HCT116 (cell line): Measurements from ENCODE around the gene GMEB2. TPM values are rescaled to one million over a fixed set of nuclear protein-coding genes. Genes with fewer than 3 reads are reported as not detected.

ENCODE experiments used
- ATAC-seq: fragments of 200-7000 bp; cut with Tn5 transposase; 2 replicates; pipeline ENCODE4 v1.9.1; 2020; ENCODE audit warnings: mild to moderate bottlenecking, moderate library complexity
- BruUV-seq: library from RNA; stranded (reverse); fragments of 400-500 nt; replicated peaks from 2 replicates; lab custom pipeline; 2021; lab: Mats Ljungman, UMichigan
- CTCF ChIA-PET: fragments of 300-600 bp; sonication (Branson Sonifier 250); formaldehyde crosslinking; loops from one replicate; lab custom pipeline; 2021; ENCODE audit warnings: antibody characterized with exemption; lab: Charles Lee
- POLR2A ChIA-PET: fragments of 300-600, 350-600 bp; sonication (Branson Sonifier 250); formaldehyde crosslinking; loops from one replicate; lab custom pipeline; 2021; ENCODE audit warnings: antibody characterized with exemption; lab: Charles Lee
- RAD21 ChIA-PET, 2 experiments: fragments of 300-600 bp; sonication (Branson Sonifier 250); formaldehyde crosslinking; loops; one replicate each; lab custom pipeline; 2023; ENCODE audit warnings: low total read pairs in 2 of 2; ENCODE audit not compliant: uncharacterized antibody in 2 of 2, unreplicated experiment in 2 of 2, low non-redundant PET in 1 of 2; lab: Charles Lee
- DNase-seq: peaks from one replicate; pipeline ENCODE4 v3.0.0-alpha.2; 2010; ENCODE audit warnings: low read depth, low spot score
- H2AFZ ChIP-seq: fragments of 200-600 bp; shearing (Covaris generic), sonication (generic); 2 replicates; pipeline ENCODE4 v1.6.1; 2017; ENCODE audit warnings: low read depth, mixed run types, mixed read lengths, antibody characterized with exemption, low read length; ENCODE audit not compliant: poor library complexity, severe bottlenecking
- H3K27ac ChIP-seq: 2 replicates; pipeline ENCODE4 v1.5.1; 2012; ENCODE audit warnings: low read depth, low read length
- H3K27me3 ChIP-seq: fragments of 200-600 bp; sonication (generic); 2 replicates; pipeline ENCODE4 v1.6.1; 2016; ENCODE audit warnings: mixed run types, low read length, mixed read lengths; ENCODE audit not compliant: insufficient read depth
- H3K36me3 ChIP-seq, 2 experiments: fragments of 200-500 bp in 1 of 2; fragments of 200-600 bp in 1 of 2; sonication (Bioruptor generic) in 1 of 2; sonication (generic) in 1 of 2; 2 replicates each; pipeline versions ENCODE4 v1.5.1 to v1.6.1; 2014 to 2016; ENCODE audit warnings: low read length in 2 of 2, inconsistent platforms in 1 of 2, mixed read lengths in 1 of 2, mixed run types in 1 of 2; ENCODE audit not compliant: insufficient read depth in 2 of 2, control insufficient read depth in 1 of 2
- H3K4me1 ChIP-seq, 2 experiments: fragments of 200-600 bp in 1 of 2; sonication (generic) in 1 of 2; 2 replicates each; pipeline versions ENCODE4 v1.5.1 to v1.6.1; 2012 to 2017; ENCODE audit warnings: low read length in 2 of 2, inconsistent platforms in 1 of 2, mild to moderate bottlenecking in 1 of 2, mixed read lengths in 1 of 2, mixed run types in 1 of 2, moderate library complexity in 1 of 2; ENCODE audit not compliant: insufficient read depth in 2 of 2, control insufficient read depth in 1 of 2
- H3K4me2 ChIP-seq: fragments of 200-600 bp; sonication (generic); 2 replicates; pipeline ENCODE4 v1.6.1; 2017; ENCODE audit warnings: mixed run types, low read length, mixed read lengths
- H3K4me3 ChIP-seq, 2 experiments: fragments of 200-600 bp in 1 of 2; sonication (generic) in 1 of 2; replicated peaks in 1 of 2; 2 replicates each; pipeline ENCODE4 v1.5.1; 2011 to 2016; ENCODE audit warnings: low read length in 2 of 2, control low read depth in 1 of 2, low read depth in 1 of 2, mild to moderate bottlenecking in 1 of 2, mixed read lengths in 1 of 2, mixed run types in 1 of 2
- H3K79me2 ChIP-seq: fragments of 200-600 bp; sonication (generic); 2 replicates; pipeline ENCODE4 v1.6.1; 2017; ENCODE audit warnings: mild to moderate bottlenecking, mixed run types, low read length, moderate library complexity, mixed read lengths; ENCODE audit not compliant: insufficient read depth
- H3K9ac ChIP-seq: fragments of 200-600 bp; sonication (generic); 2 replicates; pipeline ENCODE4 v1.6.1; 2016; ENCODE audit warnings: low read length, mixed read lengths
- H3K9me2 ChIP-seq: fragments of 200-600 bp; sonication (generic), shearing (Covaris generic); 2 replicates; pipeline ENCODE4 v1.6.1; 2017; ENCODE audit warnings: mixed run types, mild to moderate bottlenecking, moderate library complexity; ENCODE audit not compliant: insufficient read depth
- H3K9me3 ChIP-seq, 2 experiments: fragments of 200-500 bp in 1 of 2; fragments of 200-600 bp in 1 of 2; sonication (Bioruptor generic) in 1 of 2; sonication (generic) in 1 of 2; 2 replicates each; pipeline ENCODE4 v1.6.1; 2014 to 2017; ENCODE audit warnings: low read length in 2 of 2, mixed read lengths in 2 of 2, inconsistent platforms in 1 of 2, low read depth in 1 of 2, mild to moderate bottlenecking in 1 of 2, mixed run types in 1 of 2, moderate library complexity in 1 of 2; ENCODE audit not compliant: control insufficient read depth in 1 of 2, insufficient read depth in 1 of 2
- H4K20me1 ChIP-seq: fragments of 200-600 bp; sonication (generic), shearing (Covaris generic); 2 replicates; pipeline ENCODE4 v1.6.1; 2017; ENCODE audit warnings: mixed run types, mild to moderate bottlenecking, moderate library complexity; ENCODE audit not compliant: insufficient read depth
- EZH2phosphoT487 ChIP-seq: fragments of 200-600 bp; IDR thresholded peaks from 2 replicates; pipeline ENCODE4 v1.6.1; 2018; ENCODE audit warnings: antibody characterized with exemption, borderline replicate concordance
- FOSL1 ChIP-seq: IDR thresholded peaks from 2 replicates; pipeline ENCODE4 v1.6.1; 2012; ENCODE audit warnings: low read depth
- JUND ChIP-seq: IDR thresholded peaks from 2 replicates; pipeline ENCODE4 v1.6.1; 2012
- MAX ChIP-seq: IDR thresholded peaks from 2 replicates; pipeline ENCODE4 v1.6.1; 2012
- POLR2A ChIP-seq: IDR thresholded peaks from 2 replicates; pipeline ENCODE4 v1.7.0; 2011; ENCODE audit warnings: borderline replicate concordance; ENCODE audit not compliant: insufficient read depth, insufficient read length; ENCODE audit errors: extremely low read depth
- SRF ChIP-seq: IDR thresholded peaks from 2 replicates; pipeline ENCODE4 v1.6.1; 2012; ENCODE audit warnings: low read depth
- TCF7L2 ChIP-seq: IDR thresholded peaks from 2 replicates; pipeline ENCODE4 v1.7.0; 2011; ENCODE audit warnings: borderline replicate concordance, inconsistent platforms; ENCODE audit not compliant: insufficient read depth, insufficient read length; ENCODE audit errors: extremely low read depth
- ZFX ChIP-seq: fragments of 450-650 bp; IDR thresholded peaks from 2 replicates; pipeline ENCODE4 v1.6.1; 2017
- ZNF274 ChIP-seq: fragments of 200-500 bp; sonication (Bioruptor generic); IDR thresholded peaks from 2 replicates; pipeline ENCODE4 v1.6.1; 2014; ENCODE audit warnings: mild to moderate bottlenecking, low read depth, low read length, inconsistent platforms
- intact Hi-C: fragments of 100-400 bp; cut with micrococcal nuclease; formaldehyde crosslinking; loops from 2 replicates; pipeline ENCODE4 v1.10.0; 2022
- total RNA-seq: library from RNA; stranded (reverse); gene quantifications from one replicate; pipeline ENCODE4 v1.2.1, GENCODE V29; 2021; ENCODE audit not compliant: unreplicated experiment
- TF ChIP-seq, protein P1 (sequence below): IDR thresholded peaks from 2 replicates; pipeline ENCODE4 v1.6.1; 2011; ENCODE audit warnings: mild to moderate bottlenecking, low read length, moderate library complexity; ENCODE audit not compliant: insufficient replicate concordance; ENCODE audit errors: extremely low read depth

The GMEB2 gene
- total RNA-seq, 1 experiment from 2014 or later = 13.9 TPM

- BruUV-seq = no TSS peak
- Histone ChIP-seq H4K20me1 (no peaks in the 10 kb centered on the region), H3K4me2 (peak overlapping the region; percentile 71), H3K27ac (peak overlapping the region; percentile 72), H3K9ac (peak overlapping the region; percentile 37), H3K27me3 (no peaks in the 10 kb centered on the region), H3K4me1 (peaks cover 38 to 65% of the 10 kb centered on the region in 2 experiments), H3K36me3 (no peaks in the 10 kb centered on the region), H2AFZ (no peak overlapping the region), H3K79me2 (no peaks in the 10 kb centered on the region), H3K9me3 (no peaks in the 10 kb centered on the region), H3K4me3 (peak overlapping the region; percentile 28 to 47; a peak in 2 of 4 replicates), H3K9me2 (no peaks in the 10 kb centered on the region)
- ATAC-seq (no peak), DNase-seq (no peak)
- intact Hi-C loops = no loop called here
- ChIA-PET CTCF (interaction anchor here (1.7 kb wide), 1 partner anchor 8 kb away, joined by 7 read pairs; the partner anchor contains the start of gene PTK6), POLR2A (interaction anchor here (2.0 kb wide), 1 partner anchor 10 kb away, joined by 4 read pairs; no protein-coding TSS in a partner anchor), RAD21 (no interaction called here)
- TF ChIP-seq SRF (no peak), EZH2phosphoT487 (no peak), POLR2A (no peak), ZFX (no peak), TCF7L2 (no peak), ZNF274 (no peak), MAX (no peak), FOSL1 (no peak), JUND (no peak)
- TF ChIP-seq, protein P1, sequence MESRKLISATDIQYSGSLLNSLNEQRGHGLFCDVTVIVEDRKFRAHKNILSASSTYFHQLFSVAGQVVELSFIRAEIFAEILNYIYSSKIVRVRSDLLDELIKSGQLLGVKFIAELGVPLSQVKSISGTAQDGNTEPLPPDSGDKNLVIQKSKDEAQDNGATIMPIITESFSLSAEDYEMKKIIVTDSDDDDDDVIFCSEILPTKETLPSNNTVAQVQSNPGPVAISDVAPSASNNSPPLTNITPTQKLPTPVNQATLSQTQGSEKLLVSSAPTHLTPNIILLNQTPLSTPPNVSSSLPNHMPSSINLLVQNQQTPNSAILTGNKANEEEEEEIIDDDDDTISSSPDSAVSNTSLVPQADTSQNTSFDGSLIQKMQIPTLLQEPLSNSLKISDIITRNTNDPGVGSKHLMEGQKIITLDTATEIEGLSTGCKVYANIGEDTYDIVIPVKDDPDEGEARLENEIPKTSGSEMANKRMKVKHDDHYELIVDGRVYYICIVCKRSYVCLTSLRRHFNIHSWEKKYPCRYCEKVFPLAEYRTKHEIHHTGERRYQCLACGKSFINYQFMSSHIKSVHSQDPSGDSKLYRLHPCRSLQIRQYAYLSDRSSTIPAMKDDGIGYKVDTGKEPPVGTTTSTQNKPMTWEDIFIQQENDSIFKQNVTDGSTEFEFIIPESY = no peak
Observed at GRCh38 chr20:63545814-63546213, 81.1 kb downstream of the GMEB2 start.
